PFSK-1 (cell line): ENCODE measurements around the gene SLC38A3.

Experiments
- FOXP2 ChIP-seq: optimal IDR thresholded peaks from 2 replicates; pipeline ENCODE3; 2011; ENCODE audit warnings: borderline replicate concordance, control low read depth, inconsistent platforms; ENCODE audit not compliant: insufficient read depth; ENCODE audit errors: extremely low read length, extremely low read depth
- POLR2AphosphoS5 ChIP-seq: IDR thresholded peaks from 2 replicates; pipeline ENCODE4 v1.6.1; 2012; ENCODE audit warnings: low read depth, mild to moderate bottlenecking, control low read depth, low read length, moderate library complexity
- SIN3A ChIP-seq: IDR thresholded peaks from 2 replicates; pipeline ENCODE4 v1.6.1; 2012; ENCODE audit warnings: mild to moderate bottlenecking, low read length, moderate library complexity, borderline replicate concordance; ENCODE audit not compliant: insufficient read depth
- TAF1 ChIP-seq: IDR thresholded peaks from 2 replicates; pipeline ENCODE4 v1.6.1; 2012; ENCODE audit warnings: low read length, control low read depth, borderline replicate concordance; ENCODE audit not compliant: insufficient read depth
- TF ChIP-seq, protein P1 (sequence below), 2 experiments: IDR thresholded peaks; 2 replicates each; pipeline versions ENCODE4 v1.6.1 to v1.8.0; 2011 to 2012; ENCODE audit warnings: low read depth in 2 of 2, low read length in 2 of 2, control low read depth in 1 of 2, inconsistent platforms in 1 of 2, mild to moderate bottlenecking in 1 of 2, moderate library complexity in 1 of 2; ENCODE audit not compliant: insufficient read depth in 1 of 2

SLC38A3 gene

DNA sequence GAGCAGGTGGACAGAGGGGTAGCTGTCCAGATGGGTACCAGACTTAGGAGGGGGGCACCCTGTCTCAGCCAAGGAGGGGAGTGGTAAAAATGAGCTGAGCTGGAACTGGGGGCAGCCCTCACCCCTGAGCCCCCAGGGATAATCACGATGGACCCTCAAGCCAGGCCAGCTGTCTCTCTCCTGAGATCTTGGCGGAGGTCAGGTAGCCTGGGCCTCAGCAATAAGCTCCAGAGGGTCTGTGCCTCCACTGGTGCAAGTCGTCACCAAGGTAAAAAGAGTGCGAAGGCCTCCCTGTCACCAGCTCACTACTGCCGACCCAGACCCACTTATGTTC, 5.1 kb downstream of the SLC38A3 start:
- no peak for TF ChIP-seq TAF1
- TF ChIP-seq, protein P1, sequence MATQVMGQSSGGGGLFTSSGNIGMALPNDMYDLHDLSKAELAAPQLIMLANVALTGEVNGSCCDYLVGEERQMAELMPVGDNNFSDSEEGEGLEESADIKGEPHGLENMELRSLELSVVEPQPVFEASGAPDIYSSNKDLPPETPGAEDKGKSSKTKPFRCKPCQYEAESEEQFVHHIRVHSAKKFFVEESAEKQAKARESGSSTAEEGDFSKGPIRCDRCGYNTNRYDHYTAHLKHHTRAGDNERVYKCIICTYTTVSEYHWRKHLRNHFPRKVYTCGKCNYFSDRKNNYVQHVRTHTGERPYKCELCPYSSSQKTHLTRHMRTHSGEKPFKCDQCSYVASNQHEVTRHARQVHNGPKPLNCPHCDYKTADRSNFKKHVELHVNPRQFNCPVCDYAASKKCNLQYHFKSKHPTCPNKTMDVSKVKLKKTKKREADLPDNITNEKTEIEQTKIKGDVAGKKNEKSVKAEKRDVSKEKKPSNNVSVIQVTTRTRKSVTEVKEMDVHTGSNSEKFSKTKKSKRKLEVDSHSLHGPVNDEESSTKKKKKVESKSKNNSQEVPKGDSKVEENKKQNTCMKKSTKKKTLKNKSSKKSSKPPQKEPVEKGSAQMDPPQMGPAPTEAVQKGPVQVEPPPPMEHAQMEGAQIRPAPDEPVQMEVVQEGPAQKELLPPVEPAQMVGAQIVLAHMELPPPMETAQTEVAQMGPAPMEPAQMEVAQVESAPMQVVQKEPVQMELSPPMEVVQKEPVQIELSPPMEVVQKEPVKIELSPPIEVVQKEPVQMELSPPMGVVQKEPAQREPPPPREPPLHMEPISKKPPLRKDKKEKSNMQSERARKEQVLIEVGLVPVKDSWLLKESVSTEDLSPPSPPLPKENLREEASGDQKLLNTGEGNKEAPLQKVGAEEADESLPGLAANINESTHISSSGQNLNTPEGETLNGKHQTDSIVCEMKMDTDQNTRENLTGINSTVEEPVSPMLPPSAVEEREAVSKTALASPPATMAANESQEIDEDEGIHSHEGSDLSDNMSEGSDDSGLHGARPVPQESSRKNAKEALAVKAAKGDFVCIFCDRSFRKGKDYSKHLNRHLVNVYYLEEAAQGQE (IDR thresholded peaks at IDR 0.05; ENCODE audit: insufficient read depth in 1 of 2, low read depth in 2 of 2, low read length in 2 of 2), result no peak
- no peak for TF ChIP-seq SIN3A
- no peak for TF ChIP-seq FOXP2
- TF ChIP-seq POLR2AphosphoS5, result no peak

DNA sequence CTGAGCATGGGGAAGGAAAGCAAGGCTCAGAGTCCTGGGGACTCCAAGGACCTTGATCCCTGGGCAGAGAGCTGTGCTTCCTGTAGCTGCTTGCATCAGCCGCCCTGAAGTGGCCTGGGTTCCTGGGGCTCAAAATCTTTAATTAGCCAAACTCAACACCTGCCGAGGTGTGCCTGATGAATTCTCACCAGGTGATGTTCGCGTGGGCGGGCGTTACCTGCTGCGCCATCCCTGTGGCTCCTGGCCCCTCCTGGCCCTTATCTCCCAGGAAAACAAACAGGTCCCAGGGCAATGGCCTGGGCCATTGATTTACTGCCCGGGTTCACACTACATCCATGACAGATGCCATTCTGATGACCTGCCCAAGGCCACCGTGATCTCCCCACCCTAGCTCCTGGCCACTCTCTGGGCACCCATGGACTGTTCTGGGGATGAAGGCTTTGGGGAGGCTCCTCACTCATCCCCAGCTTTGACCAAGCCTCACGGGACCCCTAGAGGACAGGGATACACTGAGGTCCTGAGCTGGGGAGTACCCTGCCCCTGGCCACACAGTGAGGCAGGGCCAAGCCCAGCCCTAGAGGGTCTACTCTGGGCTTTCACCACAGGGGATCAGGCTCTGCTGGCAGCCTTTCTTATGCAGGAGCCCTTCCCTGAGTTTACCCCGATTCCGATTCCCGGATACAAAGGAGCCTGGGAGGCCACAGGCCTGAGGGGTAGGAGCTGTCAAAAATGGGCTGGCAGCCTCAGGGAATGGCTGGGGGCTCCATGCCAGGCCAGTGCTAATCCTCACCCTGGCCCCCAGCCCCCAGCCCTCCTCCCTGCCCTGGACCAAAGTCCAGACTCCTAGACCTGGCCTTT, 5.7 kb downstream of the SLC38A3 start:
- TF ChIP-seq SIN3A, result no peak

DNA sequence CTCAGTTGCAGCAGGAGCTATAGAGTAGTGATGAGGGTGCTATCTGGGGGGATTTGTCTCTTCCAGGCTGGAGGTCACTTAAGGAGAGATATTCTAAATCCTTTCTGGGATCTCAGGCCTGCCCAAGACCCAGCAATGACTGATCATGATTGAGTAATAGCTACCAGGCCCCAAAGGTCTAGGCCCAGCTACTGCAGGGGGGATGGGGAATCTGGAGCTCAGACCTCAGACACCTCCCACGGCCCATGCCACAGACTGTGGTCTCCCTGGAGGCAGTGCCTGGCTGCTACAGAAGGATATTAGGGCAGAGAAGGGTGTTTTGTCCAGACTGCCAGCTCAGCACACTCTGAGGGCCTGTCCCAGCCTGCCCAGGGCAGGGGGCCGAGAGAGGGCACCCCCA, 6.9 kb downstream of the SLC38A3 start:
- TF ChIP-seq TAF1, result no peak
- TF ChIP-seq POLR2AphosphoS5, result no peak
- no peak for TF ChIP-seq FOXP2
- TF ChIP-seq, protein P1 (IDR thresholded peaks at IDR 0.05; ENCODE audit: insufficient read depth in 1 of 2, low read depth in 2 of 2, low read length in 2 of 2), result no peak
- no peak for TF ChIP-seq SIN3A

DNA sequence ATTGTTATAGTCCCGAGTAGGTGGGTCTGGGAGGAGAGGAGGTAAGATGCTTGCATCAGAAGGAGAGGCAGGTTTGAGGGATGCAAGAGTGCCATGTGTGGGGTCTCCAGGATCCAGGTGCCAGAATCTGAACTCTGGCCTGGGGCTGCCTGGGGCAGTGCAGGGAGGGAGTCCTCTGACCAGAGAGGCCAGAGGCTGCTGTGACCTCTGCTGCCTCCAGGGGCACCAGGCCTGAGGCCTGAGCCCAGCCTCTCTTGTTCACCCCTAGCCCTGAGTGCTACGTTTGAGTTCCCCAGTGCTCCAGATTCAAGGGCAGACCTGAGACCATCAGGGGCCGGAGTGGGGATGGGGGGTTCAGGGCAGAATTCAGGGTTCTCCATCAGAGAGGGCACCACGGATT, 7.4 kb downstream of the SLC38A3 start:
- TF ChIP-seq SIN3A, result no peak
- TF ChIP-seq TAF1, result no peak
- no peak for TF ChIP-seq FOXP2
- TF ChIP-seq, protein P1 (IDR thresholded peaks at IDR 0.05; ENCODE audit: insufficient read depth in 1 of 2, low read depth in 2 of 2, low read length in 2 of 2), result no peak
- no peak for TF ChIP-seq POLR2AphosphoS5

DNA sequence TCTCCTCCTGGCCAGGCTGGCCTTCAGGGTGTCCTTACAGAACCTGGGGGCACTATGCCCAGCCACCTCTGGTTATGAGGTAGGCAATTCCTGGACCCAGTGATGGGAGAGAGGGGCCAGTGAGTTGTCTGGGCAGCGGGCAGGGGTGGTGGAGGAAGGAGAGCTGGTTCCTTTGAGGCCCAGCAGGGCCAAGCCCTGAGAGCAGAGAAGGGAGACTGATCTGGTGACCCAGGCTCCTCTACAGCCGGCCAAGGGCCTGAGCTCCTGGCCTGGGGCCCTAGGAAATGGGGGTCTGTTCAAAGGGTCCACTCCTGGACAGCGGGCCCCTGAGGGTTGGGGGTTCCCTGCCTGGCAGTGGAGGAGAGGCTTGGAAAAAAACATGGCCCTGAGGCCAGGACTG, 7.9 kb downstream of the SLC38A3 start:
- TF ChIP-seq TAF1 (no peak), SIN3A (no peak), POLR2AphosphoS5 (no peak), FOXP2 (no peak)
- TF ChIP-seq, protein P1 (IDR thresholded peaks at IDR 0.05; ENCODE audit: insufficient read depth in 1 of 2, low read depth in 2 of 2, low read length in 2 of 2), result no peak
